Hematopoietic multipotent progenitor cell treated with erythropoietin and hydrocortisone succinate and interleukin-3 and kit ligand, for 8 days (in vitro differentiated cells): Measurements from ENCODE around the gene MMP11.

Experiments used
- DNase-seq: peaks from one replicate; pipeline ENCODE4 v3.0.0-alpha.2; 2015

MMP11 gene

DNA sequence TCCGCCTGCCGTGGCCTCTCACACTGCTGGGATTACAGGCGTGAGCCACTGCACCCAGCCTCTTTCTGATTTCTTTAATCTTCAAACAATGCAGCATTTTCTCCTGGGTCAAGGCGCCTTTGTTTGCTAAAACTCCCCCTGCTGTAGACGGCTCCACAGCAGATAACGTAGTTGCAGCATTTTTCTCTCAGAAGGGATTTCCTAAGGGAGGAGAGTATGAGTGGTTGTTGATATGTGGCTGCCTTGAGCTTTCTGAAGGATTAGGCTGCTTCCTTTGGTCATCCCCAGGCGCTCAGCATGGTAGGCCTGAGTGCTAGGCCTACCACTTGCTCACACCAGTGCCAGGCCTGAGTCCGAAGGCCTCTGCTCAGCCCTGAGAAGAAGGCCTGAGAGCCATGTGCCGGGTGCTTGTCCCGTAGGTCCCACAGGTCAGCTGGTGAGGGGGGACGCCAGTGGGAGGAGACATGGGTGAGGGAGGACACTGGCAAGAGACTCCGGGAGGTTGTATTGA lies 32.2 kb downstream of the MMP11 start:
- DNase-seq, result no peak

DNA sequence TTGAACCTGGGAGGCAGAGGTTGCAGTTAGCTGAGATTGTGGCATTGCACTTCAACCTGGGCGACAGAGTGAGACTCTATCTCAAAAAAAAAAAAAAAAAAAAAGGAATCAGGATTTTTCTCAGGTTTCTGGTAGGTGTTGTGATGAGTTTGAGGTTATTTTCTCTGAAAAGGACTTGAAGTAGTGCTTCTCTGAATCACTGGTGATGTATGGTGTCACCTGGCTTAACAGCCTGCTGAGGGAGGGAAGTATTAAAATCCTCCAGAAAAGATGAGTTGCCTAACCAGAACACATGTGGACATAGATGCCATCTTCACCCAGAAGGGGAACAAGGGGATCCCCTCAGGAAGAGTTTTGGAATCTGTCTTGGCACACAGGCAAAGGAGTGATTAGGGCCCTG lies 34.2 kb downstream of the MMP11 start:
- DNase-seq, result no peak

DNA sequence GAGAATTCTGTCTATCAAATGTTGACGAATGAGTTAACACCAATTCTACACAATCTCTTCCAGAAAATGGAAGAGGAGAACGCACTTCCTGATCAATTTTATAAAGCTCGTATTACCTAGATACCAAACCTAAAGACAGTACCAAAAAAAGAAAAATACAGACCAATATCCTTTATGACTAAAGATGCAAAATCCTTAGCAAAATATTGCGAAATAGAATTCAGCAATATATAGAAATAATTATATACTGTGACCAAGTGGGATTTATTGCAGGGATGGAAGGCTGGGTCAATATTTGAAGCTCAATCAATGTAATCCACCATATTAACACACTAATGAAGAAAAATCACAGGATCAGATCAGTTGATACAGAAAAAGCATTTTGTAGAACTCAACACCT lies 39.7 kb downstream of the MMP11 start:
- no peak for DNase-seq

DNA sequence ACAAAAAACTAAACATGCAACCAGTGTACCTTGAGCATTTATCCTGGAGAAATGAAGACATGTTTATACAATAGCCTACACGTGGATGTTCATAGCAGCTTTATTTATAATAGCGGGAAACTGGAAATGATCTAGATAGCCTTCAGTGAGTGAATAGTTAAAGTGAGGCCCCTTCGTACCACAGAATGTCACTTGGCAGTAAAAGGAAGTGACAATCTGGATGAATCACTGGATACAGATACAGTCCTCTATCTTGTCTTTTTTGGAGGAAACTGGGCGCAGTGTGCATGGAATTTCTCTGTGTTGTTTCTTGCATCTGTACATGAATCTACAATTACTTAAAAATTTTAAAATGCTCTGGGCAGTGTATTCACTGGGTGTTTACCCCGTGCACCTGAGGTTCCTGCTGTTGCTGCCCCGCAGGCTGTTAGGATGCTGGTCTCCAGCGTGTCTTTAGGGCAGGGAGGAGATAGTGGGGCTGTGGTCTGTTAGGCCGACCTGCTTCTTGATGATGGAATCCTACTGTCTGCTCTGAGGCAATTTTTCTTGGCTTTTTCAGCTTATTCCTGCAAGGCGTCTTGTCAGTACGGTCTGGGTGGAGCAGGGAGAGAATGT lies 43.0 kb downstream of the MMP11 start:
- no peak for DNase-seq

DNA sequence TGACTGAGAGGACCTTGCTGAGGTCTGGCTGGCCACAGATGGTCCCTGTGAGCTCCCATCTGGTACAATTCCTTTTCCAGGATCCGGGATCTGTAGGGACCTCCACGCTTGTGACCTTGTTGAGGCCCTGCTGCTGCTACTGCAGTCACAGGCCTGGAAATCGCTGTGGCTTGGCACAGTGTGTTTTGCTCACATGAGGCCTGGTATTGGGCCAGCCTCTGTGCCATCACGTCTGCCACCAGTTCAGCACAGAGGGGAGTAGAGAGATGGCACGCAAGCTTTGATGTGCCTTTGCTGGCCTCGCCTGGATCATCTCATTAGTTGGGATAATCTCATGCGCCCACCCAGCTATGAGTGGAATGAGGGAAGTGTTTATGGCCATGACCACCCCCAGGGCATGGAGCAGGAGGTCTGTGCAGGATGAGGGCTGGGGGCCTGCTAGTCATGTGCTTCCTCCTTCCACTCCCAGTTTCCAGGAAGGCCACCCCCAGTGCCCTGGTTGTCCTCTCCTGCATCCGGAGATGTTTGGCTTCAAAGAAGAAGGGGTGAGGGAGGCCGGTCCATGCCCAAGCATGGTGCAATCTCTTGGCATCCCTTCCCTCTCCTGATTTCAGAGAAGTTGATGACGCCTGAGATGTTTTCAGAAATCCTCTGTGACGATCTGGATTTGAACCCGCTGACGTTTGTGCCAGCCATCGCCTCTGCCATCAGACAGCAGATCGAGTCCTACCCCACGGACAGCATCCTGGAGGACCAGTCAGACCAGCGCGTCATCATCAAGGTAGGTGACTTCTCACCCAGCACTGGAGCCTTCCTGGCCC lies 43.7 kb downstream of the MMP11 start:
- DNase-seq, result no peak

DNA sequence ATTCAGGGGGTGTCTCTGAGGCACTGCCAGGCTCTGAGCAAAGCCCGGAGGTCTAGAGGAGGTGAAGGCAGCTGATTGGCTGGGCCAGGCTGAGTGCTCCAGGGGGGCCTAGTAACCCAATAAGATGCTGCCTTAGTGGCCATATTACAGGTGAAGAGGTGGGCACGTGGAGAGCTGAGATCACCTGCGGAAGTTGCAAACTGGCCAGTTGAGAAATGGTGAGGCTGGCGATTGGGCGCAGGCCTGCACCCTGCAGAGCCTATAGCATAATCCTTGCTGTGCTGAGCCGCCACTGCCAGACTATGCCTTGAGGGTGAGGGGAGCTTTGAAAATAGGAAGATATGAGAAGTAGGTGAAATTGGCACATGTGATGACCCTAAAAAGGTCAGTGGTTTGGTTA lies 44.5 kb downstream of the MMP11 start:
- no peak for DNase-seq

DNA sequence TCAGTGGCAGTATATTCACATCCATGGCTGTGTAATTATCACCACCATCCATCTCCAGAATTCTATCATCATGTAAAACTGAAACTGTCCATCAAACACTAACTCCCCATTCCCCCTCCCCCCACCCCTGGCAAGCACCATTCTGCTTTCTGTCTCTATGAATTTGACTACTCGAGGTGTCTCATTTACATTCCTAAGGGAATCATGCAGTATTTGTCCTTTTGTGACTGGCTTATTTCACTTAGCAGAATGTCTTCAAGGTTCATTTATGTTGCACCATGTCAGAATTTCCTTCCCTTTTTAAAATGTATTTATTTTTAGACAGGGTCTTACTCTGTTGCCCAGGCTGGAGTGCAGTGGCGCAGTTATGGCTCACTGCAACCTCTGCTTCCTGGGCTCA lies 45.9 kb downstream of the MMP11 start:
- no peak for DNase-seq

DNA sequence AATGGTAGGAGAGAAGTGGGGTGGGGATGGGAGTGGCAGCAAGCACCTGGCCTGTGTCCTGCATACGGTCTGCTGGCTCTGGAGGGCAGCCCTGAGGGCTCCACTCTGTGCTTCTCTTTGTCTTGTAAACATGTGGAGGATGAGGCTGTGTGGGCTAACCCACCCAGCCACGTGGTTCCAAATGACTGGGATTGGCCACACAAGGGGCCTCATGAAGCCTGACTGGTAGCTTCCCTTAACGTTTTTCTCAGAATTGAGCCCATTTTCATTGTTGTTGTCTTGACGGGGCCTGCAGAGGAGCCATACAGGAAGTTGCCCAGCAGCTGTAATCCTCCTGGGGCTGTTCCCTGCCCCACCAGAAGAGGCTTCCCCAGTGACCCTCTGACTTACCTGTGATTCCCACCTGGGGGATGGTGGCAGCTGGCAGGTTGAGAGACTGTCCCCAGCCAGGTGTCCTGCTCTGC lies 48.1 kb downstream of the MMP11 start:
- no peak for DNase-seq

GRCh38 chr22:23822101-23822671 lies 49.5 kb downstream of the MMP11 start:
- DNase-seq, result no peak

GRCh38 chr22:23823331-23823791 lies 50.7 kb downstream of the MMP11 start:
- DNase-seq, result no peak

DNA sequence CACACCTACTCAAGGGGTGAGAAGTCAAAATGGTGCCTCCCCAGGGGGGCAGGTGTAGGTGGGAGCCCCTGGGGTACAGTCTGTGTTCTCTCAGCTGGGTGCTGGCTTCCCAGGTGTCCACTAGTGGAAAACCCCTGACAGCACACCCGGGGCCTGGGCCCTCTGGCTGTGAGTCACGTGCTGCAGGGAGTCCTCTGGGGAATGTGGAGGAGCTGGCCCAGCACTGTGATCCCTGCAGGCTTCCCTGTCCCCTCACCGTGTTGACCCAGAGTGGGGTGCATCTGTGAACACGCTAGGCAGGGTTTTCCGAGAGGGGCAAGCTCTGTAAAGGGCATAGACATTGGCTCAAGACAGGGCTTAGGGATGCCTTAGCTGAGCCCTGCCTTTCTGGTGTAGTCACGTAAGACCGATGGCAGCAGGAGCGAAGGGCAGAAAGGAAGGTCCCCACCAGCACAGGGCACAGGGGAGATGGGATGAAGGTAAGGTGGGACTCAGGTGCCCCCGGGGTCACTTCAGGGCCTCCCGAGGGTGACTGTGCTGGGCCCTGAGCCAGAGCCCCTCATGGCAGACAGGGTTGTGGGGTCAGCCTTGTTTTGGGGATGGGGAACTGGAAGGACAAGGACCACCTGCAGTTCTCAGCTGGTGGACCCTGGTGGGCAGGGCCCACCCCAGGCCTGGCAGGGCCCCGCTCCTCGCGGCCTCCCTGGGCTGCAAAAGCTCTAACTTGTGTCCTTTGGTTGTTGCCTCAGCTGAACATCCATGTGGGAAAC lies 52.0 kb downstream of the MMP11 start:
- no peak for DNase-seq

GRCh38 chr22:23825246-23825905 lies 52.7 kb downstream of the MMP11 start:
- DNase-seq, result no peak

- no peak for DNase-seq
Measured at GRCh38 chr22:23826510-23827350, 54.1 kb downstream of the MMP11 start.

DNA sequence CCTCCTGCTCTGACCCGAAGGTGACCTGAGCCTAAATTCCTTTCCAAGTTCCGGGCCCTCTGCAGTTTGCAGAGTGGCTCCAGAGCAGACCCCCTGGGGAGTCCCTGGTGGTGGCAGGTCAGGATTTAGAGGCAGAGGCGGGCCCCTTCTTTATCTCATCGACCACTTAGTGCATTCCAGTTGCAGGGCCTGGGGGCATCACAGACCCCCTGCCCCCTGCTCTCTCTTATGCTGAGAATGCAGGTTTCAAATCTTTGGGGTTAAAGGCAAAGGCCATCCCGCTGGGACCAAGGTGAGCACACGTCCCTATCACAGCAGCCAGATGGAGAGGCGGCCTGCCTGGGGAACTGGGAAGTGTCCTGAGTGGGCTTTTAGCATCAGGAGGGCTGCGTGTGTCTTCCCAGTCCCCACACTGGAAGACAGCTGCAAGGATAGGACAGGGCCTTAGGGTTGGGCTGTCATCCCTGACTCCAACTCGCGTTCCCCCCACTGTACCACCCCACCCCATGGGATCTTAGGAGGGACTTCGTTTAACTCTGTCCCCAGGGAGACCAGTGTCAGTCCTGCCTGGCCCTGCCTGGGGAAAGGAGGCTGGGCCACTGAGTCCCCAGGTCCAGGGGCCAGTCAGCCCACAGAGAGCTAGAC lies 54.8 kb downstream of the MMP11 start:
- DNase-seq, result no peak

GRCh38 chr22:23828800-23829680 lies 56.4 kb downstream of the MMP11 start:
- no peak for DNase-seq

- DNase-seq, result no peak
Measured at GRCh38 chr22:23829845-23830372, 57.3 kb downstream of the MMP11 start.

DNA sequence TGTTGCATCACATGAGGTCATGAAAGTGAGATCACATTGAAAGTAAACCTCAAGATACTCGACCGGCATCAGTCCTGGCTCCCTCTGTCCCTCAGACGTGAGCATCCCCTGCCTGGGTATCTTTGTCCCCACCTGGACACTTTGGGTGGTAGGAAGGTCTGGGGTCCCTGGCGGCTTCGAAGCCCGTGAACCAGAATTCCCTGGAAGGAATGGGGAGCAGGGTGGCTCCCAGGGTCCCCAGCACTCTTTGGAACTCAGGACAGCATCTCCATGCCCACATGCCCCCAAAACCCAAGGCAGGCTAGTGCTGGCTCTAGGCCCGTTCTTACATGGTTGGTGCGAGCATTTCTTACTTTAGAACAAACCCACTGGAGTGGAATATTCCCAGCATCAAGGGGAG lies 58.6 kb downstream of the MMP11 start:
- no peak for DNase-seq

DNA sequence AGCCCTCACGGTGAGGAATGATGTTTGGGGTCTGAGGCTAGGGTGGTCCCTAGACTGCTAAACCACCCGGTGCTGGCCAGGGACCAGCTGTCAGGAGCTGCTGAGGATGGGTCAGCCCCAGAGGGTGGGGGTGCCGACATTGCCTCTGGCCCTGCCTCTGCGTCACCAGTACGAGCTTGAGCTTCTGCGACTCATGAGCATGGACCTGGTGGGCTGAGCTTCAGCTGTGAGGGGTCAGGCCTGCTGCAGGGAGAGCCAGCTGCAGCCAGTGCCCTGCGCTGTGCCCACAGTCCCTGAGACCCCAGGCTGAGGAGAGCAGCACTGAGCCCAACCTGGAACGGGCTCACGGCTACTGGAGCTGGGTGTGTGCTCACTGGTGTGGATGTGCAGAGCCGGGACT lies 59.1 kb downstream of the MMP11 start:
- DNase-seq, result no peak

- DNase-seq, result no peak
Measured at GRCh38 chr22:23832226-23833016, 59.8 kb downstream of the MMP11 start.
